Measurements from ENCODE around the gene FILIP1. TPM values are rescaled to one million over a fixed set of nuclear protein-coding genes. Genes with fewer than 3 reads are reported as not detected.

Gene FILIP1
- total RNA-seq, 6 donors from 2014 or later, result 16.7 to 31.7 (median 21.7) TPM

- DNase-seq, result no peak
- Histone ChIP-seq H3K4me3 (no peak overlapping the region), H3K36me3 (no peaks in the 10 kb centered on the region), H3K27ac (no peak overlapping the region), H3K4me1 (no peaks in the 10 kb centered on the region), H3K27me3 (no peaks in the 10 kb centered on the region), H3K9me3 (no peaks in the 10 kb centered on the region)
- TF ChIP-seq CTCF (IDR thresholded peaks at IDR 0.05), result no peak
- TF ChIP-seq EP300 (IDR thresholded peaks at IDR 0.05), result no peak
- no peak for TF ChIP-seq POLR2A (IDR thresholded peaks at IDR 0.05)
- TF ChIP-seq POLR2AphosphoS5 (IDR thresholded peaks at IDR 0.05), result no peak
- 86 to 88% methylated on average over 1 of the region's 1 CpG for WGBS, 2 donors
- ATAC-seq (ENCODE audit: low FRiP score in 2 of 2), result no peak
Measured at GRCh38 chr6:75327807-75328206, 165.8 kb downstream of the FILIP1 start.

GRCh38 chr6:75326557-75327258 is 166.9 kb downstream of the FILIP1 start:
- 91 to 96% methylated on average over 2 of the region's 2 CpGs for WGBS, 2 donors
- ATAC-seq (ENCODE audit: low FRiP score in 2 of 2) (no peak), DNase-seq (no peak)
- H3K27ac ChIP-seq, result no peak overlapping the region
- H3K27me3 ChIP-seq, result no peaks in the 10 kb centered on the region
- TF ChIP-seq POLR2A (IDR thresholded peaks at IDR 0.05) (no peak), EP300 (IDR thresholded peaks at IDR 0.05) (no peak)
- no peaks in the 10 kb centered on the region for H3K9me3 ChIP-seq
- no peaks in the 10 kb centered on the region for H3K36me3 ChIP-seq
- no peaks in the 10 kb centered on the region for H3K4me1 ChIP-seq
- no peak overlapping the region for H3K4me3 ChIP-seq

GRCh38 chr6:75318900-75319299 is 174.7 kb downstream of the FILIP1 start:
- no peak overlapping the region for H3K4me3 ChIP-seq
- H3K27me3 ChIP-seq, result no peaks in the 10 kb centered on the region
- no peaks in the 10 kb centered on the region for H3K9me3 ChIP-seq
- ATAC-seq (ENCODE audit: low FRiP score in 2 of 2) (no peak), DNase-seq (no peak)
- H3K4me1 ChIP-seq, result no peaks in the 10 kb centered on the region
- 69 to 73% methylated on average over 2 of the region's 2 CpGs for WGBS, 2 donors
- H3K36me3 ChIP-seq, result no peaks in the 10 kb centered on the region
- no peak overlapping the region for H3K27ac ChIP-seq
- TF ChIP-seq POLR2AphosphoS5 (IDR thresholded peaks at IDR 0.05) (no peak), POLR2A (IDR thresholded peaks at IDR 0.05) (no peak), EP300 (IDR thresholded peaks at IDR 0.05) (no peak), CTCF (IDR thresholded peaks at IDR 0.05) (no peak)

- Histone ChIP-seq H3K27me3 (no peaks in the 10 kb centered on the region), H3K27ac (no peak overlapping the region), H3K4me1 (no peaks in the 10 kb centered on the region), H3K36me3 (no peaks in the 10 kb centered on the region), H3K9me3 (no peaks in the 10 kb centered on the region), H3K4me3 (no peak overlapping the region)
- no peak for TF ChIP-seq POLR2A (IDR thresholded peaks at IDR 0.05)
- TF ChIP-seq CTCF (IDR thresholded peaks at IDR 0.05), result no peak
- TF ChIP-seq EP300 (IDR thresholded peaks at IDR 0.05), result no peak
- TF ChIP-seq POLR2AphosphoS5 (IDR thresholded peaks at IDR 0.05), result no peak
- DNase-seq, result no peak
- 50 to 62% methylated on average over 4 of the region's 4 CpGs for WGBS, 2 donors
- no peak for ATAC-seq (ENCODE audit: low FRiP score in 2 of 2)
Measured at GRCh38 chr6:75317503-75318206, 175.9 kb downstream of the FILIP1 start.

GRCh38 chr6:75315978-75316377 is 177.6 kb downstream of the FILIP1 start:
- H3K4me1 ChIP-seq, result no peaks in the 10 kb centered on the region
- no peak overlapping the region for H3K4me3 ChIP-seq
- no peaks in the 10 kb centered on the region for H3K27me3 ChIP-seq
- H3K9me3 ChIP-seq, result no peaks in the 10 kb centered on the region
- H3K36me3 ChIP-seq, result no peaks in the 10 kb centered on the region
- TF ChIP-seq CTCF (IDR thresholded peaks at IDR 0.05), result no peak
- TF ChIP-seq EP300 (IDR thresholded peaks at IDR 0.05), result no peak
- TF ChIP-seq POLR2A (IDR thresholded peaks at IDR 0.05), result no peak
- TF ChIP-seq POLR2AphosphoS5 (IDR thresholded peaks at IDR 0.05), result no peak
- ATAC-seq (ENCODE audit: low FRiP score in 2 of 2) (no peak), DNase-seq (no peak)
- no peak overlapping the region for H3K27ac ChIP-seq

Data from upper lobe of left lung (tissue), 6 donors.